GM10847 (cell line): ENCODE results near the gene DUS1L.

ENCODE experiments used
- POLR2A ChIP-seq: IDR thresholded peaks from 2 replicates; pipeline ENCODE4 v1.6.1; 2011; ENCODE audit not compliant: insufficient read length; ENCODE audit errors: extremely low read depth

DUS1L gene

DNA sequence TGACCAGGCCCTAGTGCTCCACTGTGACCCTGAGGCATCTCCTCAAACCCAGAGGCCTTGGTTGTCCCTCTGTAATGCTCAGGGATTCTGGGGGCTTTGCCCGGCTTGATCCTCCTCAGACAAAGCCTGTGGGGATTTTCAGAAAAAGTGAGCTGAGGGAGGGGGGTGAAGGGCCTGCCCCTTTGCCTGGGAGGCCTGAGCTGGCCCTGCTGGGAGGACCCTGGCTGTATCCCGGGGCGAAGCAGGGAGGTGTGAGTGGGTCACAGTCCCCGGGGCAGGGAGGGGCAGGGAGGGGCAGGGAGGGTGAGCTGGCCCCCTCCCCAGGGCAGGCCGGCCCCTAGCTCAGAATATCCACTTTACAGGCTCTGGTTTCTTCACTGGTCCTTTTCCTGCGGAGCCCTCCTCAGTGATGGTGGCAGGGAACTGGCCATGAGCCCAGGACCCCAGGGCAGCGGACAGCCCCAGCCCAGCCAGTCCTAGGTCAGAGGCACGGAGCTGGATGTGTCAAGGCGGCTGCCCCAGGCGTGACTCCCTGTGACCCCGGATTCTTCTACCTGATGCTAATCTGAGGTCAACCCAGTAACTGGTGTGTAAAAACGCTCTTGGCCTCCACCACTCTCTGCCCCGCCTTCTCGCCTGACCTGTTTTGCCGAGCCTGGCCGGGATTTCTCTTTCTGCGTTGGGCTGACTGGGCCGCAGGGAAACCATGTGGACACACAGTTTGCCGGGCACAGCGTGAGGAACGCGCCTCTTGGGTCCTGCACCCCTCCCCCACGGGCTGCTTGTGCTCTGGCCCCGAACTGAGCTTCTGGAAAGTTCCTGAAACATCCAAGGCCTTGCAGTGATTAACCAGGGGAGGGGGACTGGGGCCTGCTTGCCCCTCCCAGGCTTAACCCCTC, 38.2 kb upstream of the DUS1L start:
- no peak for TF ChIP-seq POLR2A

- TF ChIP-seq POLR2A, result no peak
Measured at GRCh38 chr17:82101767-82102679, 36.4 kb upstream of the DUS1L start.

- no peak for TF ChIP-seq POLR2A
Measured at GRCh38 chr17:82101301-82101715, 35.7 kb upstream of the DUS1L start.

GRCh38 chr17:82100502-82101298, 35.1 kb upstream of the DUS1L start:
- TF ChIP-seq POLR2A, result no peak

- TF ChIP-seq POLR2A, result no peak
Measured at GRCh38 chr17:82098939-82099763, 33.5 kb upstream of the DUS1L start.

DNA sequence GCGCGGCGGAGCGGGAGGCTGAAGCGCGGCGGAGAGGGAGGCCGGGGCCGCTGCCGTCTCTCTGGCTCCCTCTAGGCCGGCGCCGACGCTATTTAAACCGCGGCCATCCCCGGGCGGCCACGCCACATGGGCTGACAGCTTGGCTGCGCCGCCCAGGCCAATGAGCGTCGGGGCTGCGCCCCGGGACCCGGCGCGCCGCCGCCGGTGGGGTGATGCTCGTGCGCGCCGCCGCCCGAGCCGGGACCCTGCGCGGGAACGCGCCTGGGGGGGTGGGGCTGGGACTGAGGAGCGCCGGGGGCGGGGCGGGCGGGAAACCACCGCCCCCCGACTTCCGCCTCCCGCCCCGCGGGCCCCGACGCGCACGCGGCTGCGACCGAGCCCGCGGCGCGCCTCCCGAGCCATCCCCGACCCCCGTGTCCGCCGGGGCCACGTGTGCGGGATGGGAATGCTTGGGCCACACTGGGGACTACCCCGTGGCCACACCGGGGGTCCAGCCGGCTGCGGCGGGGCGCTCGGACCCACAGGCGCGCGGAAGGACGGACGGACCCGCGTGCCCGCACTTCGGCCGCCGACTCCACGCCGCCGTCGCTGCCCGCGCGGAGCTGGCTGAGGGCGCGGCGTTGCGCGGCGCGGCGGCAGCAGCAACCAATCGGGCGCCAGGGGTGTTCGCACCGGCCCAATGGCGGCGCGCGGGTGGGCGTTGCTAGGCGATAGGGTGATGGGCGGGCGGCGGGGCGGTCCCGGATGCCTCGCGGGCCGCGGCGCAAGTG, 32.8 kb upstream of the DUS1L start, which contains the start of gene FASN:
TSS of gene FASN (minus strand) at position 68 of the 770 bp plus-strand sequence. CDS start 1,791 bp downstream, outside the sequence.
- peak; percentile 96 for TF ChIP-seq POLR2A

GRCh38 chr17:82097919-82098168, 32.2 kb upstream of the DUS1L start:
- no peak for TF ChIP-seq POLR2A

DNA sequence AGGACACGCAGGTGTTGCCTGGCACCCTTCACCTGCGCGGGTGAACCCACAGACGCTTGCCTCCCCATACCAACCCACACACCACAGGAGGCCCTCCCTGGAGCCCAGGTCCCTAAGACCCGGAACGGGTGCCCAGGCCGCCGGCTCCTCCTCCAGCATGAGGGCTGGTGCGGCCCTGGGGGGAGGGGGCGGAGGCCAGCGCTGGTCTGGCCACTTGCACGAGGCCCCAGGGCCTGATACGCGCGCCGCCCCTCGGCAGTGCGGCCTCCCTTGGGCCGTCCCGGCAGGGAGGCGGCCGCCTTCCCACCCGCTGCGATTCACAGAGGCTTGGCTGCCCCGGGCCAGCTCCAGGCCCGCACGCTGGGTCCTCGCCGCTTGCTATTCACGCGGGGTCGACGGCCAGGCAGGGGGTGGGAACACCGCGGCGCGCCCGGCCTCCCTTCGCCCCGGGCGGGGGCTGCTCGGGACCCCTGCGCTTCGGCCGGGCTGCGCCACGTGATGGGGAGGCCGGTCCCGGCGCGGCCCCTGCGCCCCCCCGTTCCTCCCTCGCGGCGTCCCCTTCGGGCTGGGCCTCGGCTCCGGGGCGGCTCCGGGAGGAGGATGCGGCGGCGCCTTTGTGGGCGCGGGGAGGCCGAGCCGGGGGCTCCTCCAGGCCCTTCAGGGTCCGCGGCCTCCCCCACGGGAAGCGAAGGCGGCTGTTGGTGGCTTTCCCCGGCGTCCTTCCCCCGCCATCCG, 31.7 kb upstream of the DUS1L start:
- TF ChIP-seq POLR2A, result no peak

- no peak for TF ChIP-seq POLR2A
Measured at GRCh38 chr17:82096709-82097183, 31.1 kb upstream of the DUS1L start.

DNA sequence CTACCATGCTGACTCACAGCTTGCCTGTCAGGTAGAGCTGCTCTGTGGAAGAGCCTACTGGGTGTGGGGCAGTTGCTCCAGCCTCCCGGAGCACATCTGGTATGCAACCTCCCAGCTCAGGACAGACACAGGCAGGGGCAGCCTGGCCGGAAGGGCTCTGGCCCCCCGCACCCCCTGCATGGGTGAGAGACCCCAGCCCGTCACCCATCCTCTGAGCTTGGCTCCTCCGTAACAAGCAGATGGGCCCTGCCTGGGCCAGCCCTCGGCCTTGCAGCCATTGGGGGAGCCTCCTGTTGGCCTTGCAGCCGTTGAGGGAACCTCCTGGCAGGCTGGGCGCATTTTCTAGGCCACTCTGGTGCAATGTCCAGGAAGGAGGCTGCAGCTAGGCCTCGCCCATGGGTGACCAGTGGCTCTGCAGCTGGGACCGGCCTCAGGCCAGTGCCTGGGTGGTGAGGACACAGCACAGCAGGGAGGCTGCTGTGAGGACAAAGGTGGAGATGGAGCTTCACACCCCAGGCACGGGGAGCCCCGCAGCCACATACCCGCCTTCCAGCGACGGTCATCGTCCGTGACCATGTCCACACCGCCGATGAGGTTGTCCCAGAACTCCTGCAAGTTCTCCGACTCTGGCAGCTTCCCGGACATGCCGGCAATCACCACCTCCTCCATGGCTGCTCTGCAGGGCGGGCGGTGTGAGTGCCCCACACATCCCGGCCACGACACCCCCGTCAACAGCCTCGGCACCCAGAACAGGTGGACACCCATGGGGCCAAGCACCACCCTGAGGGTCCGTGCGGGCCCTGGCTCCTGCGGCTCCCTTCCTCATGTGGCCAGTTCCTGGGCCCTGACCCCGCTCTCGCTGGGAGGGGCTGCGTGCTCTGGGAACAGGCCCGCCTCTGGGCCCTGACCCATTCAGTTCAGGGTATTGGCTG, 30.4 kb upstream of the DUS1L start:
- TF ChIP-seq POLR2A, result no peak

DNA sequence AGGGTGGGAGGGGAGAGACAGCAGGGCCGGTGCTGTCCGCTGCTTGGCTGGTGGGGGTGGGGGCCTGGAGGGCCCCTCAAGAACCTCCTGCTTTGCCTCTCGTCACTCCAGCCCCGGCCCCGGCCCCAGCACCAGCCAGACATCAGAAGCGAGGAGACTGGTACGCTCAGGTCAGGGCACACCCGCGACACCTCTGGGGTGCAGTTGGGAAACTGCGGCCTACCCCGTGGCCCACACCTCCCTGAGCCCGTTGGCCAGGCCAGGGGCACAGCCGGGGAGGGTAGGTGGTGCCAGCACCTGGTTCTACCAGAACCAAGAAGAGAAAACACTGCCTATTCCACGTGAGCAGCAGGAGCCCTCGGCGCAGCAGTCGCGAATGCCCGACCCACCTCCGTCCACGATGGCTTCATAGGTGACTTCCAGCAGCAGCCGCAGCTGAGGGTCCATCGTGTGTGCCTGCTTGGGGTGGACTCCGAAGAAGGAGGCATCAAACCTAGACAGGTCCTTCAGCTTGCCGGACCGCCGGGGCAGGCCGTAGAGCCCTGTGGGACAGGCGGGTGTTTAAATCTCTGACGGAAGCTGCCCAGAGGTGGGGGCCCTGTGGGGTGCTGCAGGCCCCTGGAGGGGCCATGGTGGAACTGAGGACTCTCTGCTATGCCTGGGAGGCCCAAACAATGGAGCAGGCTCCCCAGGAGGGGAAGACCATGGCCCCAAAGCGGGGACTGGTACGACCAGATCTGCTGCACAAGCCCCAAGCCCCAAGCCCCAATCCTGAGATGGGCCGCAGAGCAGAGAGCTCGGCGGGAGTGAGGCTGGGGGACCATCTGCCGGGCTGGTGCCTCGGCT, 29.6 kb upstream of the DUS1L start:
- no peak for TF ChIP-seq POLR2A
